HG03139 (cell line): ENCODE measurements around the gene IGDCC3.
"Not testable (repeated sequence)": the region's sequence is repeated elsewhere in the genome, so short reads cannot be mapped to it uniquely, and the experiment has no call there.

ENCODE experiments used
- ATAC-seq: cut with Tn5 transposase; IDR thresholded peaks from one replicate; pipeline ENCODE4 v1.9.1; 2021; ENCODE audit not compliant: unreplicated experiment

The IGDCC3 gene

GRCh38 chr15:65406424-65407000 lies 28.7 kb upstream of the IGDCC3 start:
- no peak for ATAC-seq

GRCh38 chr15:65405791-65406423 lies 28.1 kb upstream of the IGDCC3 start:
- ATAC-seq = no peak

- ATAC-seq = no peak
These were observed 26.5 kb upstream of the IGDCC3 start for GRCh38 chr15:65404186-65404872.

GRCh38 chr15:65402961-65403360 lies 25.2 kb upstream of the IGDCC3 start:
- ATAC-seq = no peak

- ATAC-seq = no peak
These were observed 23.9 kb upstream of the IGDCC3 start for GRCh38 chr15:65401611-65402240.

- ATAC-seq = no peak
These were observed 23.2 kb upstream of the IGDCC3 start for GRCh38 chr15:65400760-65401610.

- no peak for ATAC-seq
These were observed 22.2 kb upstream of the IGDCC3 start for GRCh38 chr15:65399997-65400396.

- ATAC-seq = no peak
These were observed 21.4 kb upstream of the IGDCC3 start for GRCh38 chr15:65399001-65399706.

GRCh38 chr15:65398486-65398885 lies 20.7 kb upstream of the IGDCC3 start:
- not testable (repeated sequence) for ATAC-seq

- no peak for ATAC-seq
These were observed 19.1 kb upstream of the IGDCC3 start for GRCh38 chr15:65396965-65397317.

- no peak for ATAC-seq
These were observed 18.6 kb upstream of the IGDCC3 start for GRCh38 chr15:65396283-65396964.

GRCh38 chr15:65395567-65396202 lies 17.9 kb upstream of the IGDCC3 start:
- no peak for ATAC-seq

GRCh38 chr15:65394936-65395335 lies 17.1 kb upstream of the IGDCC3 start:
- ATAC-seq = no peak

GRCh38 chr15:65394280-65394789 lies 16.5 kb upstream of the IGDCC3 start:
- no peak for ATAC-seq

- ATAC-seq = no peak
These were observed 15.8 kb upstream of the IGDCC3 start for GRCh38 chr15:65393557-65393956.

- ATAC-seq = no peak
These were observed 15.3 kb upstream of the IGDCC3 start for GRCh38 chr15:65393091-65393490.

GRCh38 chr15:65392368-65392767 lies 14.6 kb upstream of the IGDCC3 start:
- ATAC-seq = no peak

- ATAC-seq = no peak
These were observed 13.9 kb upstream of the IGDCC3 start for GRCh38 chr15:65391732-65392131.

- ATAC-seq = no peak
These were observed 12.6 kb upstream of the IGDCC3 start for GRCh38 chr15:65390447-65390846.
